Neural progenitor cell (in vitro differentiated cells): ENCODE results near the gene DRAM2. TPM values are rescaled to one million over a fixed set of nuclear protein-coding genes. Genes with fewer than 3 reads are reported as not detected.

Source experiments
- DNase-seq: peaks from one replicate; pipeline ENCODE4 v3.0.0-alpha.2; 2016; ENCODE audit warnings: low spot score
- H2AFZ ChIP-seq: fragments of 200-600 bp; sonication (generic); replicated peaks from 2 replicates; pipeline ENCODE4 v1.6.1; 2016; ENCODE audit warnings: antibody characterized with exemption
- H3F3A ChIP-seq: fragments of 200-600 bp; sonication (generic); 2 replicates; pipeline ENCODE4 v1.6.1; 2016; ENCODE audit warnings: antibody characterized with exemption, low read depth
- H3K27ac ChIP-seq: fragments of 200-600 bp; sonication (generic); 2 replicates; pipeline ENCODE4 v1.5.1; 2016; ENCODE audit warnings: mild to moderate bottlenecking
- H3K27me3 ChIP-seq: fragments of 200-600 bp; sonication (generic); 2 replicates; pipeline ENCODE4 v1.6.1; 2016; ENCODE audit warnings: mild to moderate bottlenecking, moderate library complexity
- H3K36me3 ChIP-seq: fragments of 200-600 bp; sonication (generic); 2 replicates; pipeline ENCODE4 v1.5.1; 2016
- H3K4me1 ChIP-seq: fragments of 200-600 bp; sonication (generic); 2 replicates; pipeline ENCODE4 v1.6.1; 2016; ENCODE audit warnings: mixed run types
- H3K4me2 ChIP-seq: fragments of 200-600 bp; sonication (generic); 2 replicates; pipeline ENCODE4 v1.6.1; 2016
- H3K4me3 ChIP-seq: fragments of 200-600 bp; sonication (generic); 2 replicates; pipeline ENCODE4 v1.5.1; 2016
- H3K79me2 ChIP-seq: fragments of 200-600 bp; sonication (generic); 2 replicates; pipeline ENCODE4 v1.6.1; 2016; ENCODE audit warnings: low read depth
- H3K9ac ChIP-seq: fragments of 200-600 bp; sonication (generic); 2 replicates; pipeline ENCODE4 v1.6.1; 2016
- H3K9me3 ChIP-seq: fragments of 200-600 bp; sonication (generic); 2 replicates; pipeline ENCODE4 v1.5.1; 2016; ENCODE audit warnings: low read depth
- H4K20me1 ChIP-seq: fragments of 200-600 bp; sonication (generic); 2 replicates; pipeline ENCODE4 v1.6.1; 2016; ENCODE audit warnings: low read depth
- H3K27ac Mint-ChIP-seq: 3 replicates; pipeline ENCODE4 v1.8.0; 2021; ENCODE audit warnings: mixed read lengths
- H3K27me3 Mint-ChIP-seq: 2 replicates; pipeline ENCODE4 v1.8.0; 2022; ENCODE audit warnings: low read depth, mild to moderate bottlenecking, inconsistent platforms, moderate library complexity, mixed read lengths; ENCODE audit not compliant: insufficient read depth
- H3K36me3 Mint-ChIP-seq: 3 replicates; pipeline ENCODE4 v1.8.0; 2021; ENCODE audit warnings: mixed read lengths
- H3K4me1 Mint-ChIP-seq: 3 replicates; pipeline ENCODE4 v1.8.0; 2021; ENCODE audit warnings: mixed read lengths
- H3K4me3 Mint-ChIP-seq: 3 replicates; pipeline ENCODE4 v1.8.0; 2021; ENCODE audit warnings: mild to moderate bottlenecking, moderate library complexity, mixed read lengths
- H3K9me3 Mint-ChIP-seq: 3 replicates; pipeline ENCODE4 v1.8.0; 2020; ENCODE audit warnings: mixed read lengths
- CTCF ChIP-seq: fragments of 200-600 bp; sonication (generic); IDR thresholded peaks from 2 replicates; pipeline ENCODE4 v1.5.1; 2017; ENCODE audit warnings: antibody characterized with exemption, mild to moderate bottlenecking
- EZH2 ChIP-seq: fragments of 200-600 bp; sonication (generic); IDR thresholded peaks from 2 replicates; pipeline ENCODE4 v1.6.1; 2017; ENCODE audit warnings: antibody characterized with exemption, mild to moderate bottlenecking, moderate library complexity
- EZH2phosphoT487 ChIP-seq: fragments of 200-600 bp; sonication (generic); IDR thresholded peaks from 2 replicates; pipeline ENCODE4 v1.6.1; 2017; ENCODE audit warnings: antibody characterized with exemption
- total RNA-seq: library from RNA; depleted of rRNA; stranded (reverse); fragments of >200 nt; gene quantifications from 2 replicates; pipeline ENCODE4 v1.2.3, GENCODE V29; 2015; ENCODE audit warnings: low replicate concordance

The DRAM2 gene
- total RNA-seq = 85.9 and 145 TPM in 2 replicates

- H3K36me3 ChIP-seq = peaks cover 6% of the 10 kb centered on the region
- peaks cover 25% of the 10 kb centered on the region for H4K20me1 ChIP-seq
- no peaks in the 10 kb centered on the region for H3K27me3 ChIP-seq
- Mint-ChIP-seq H3K4me3 (peak within 1 kb of the TSS; percentile 100), H3K27me3 (no peaks in the 10 kb centered on the region), H3K36me3 (peaks cover 4% of the 10 kb centered on the region), H3K4me1 (peaks cover 19% of the 10 kb centered on the region), H3K27ac (peak within 1 kb of the TSS; percentile 99), H3K9me3 (no peaks in the 10 kb centered on the region)
- peak within 1 kb of the TSS; percentile 88 for H2AFZ ChIP-seq
- H3K27ac ChIP-seq = peak within 1 kb of the TSS; percentile 91
- no peak for TF ChIP-seq EZH2
- TF ChIP-seq EZH2phosphoT487 = no peak
- no peak for TF ChIP-seq CTCF
- H3K4me2 ChIP-seq = peak within 1 kb of the TSS; percentile 90
- peaks cover 65% of the 10 kb centered on the region for H3K79me2 ChIP-seq
- H3K4me3 ChIP-seq = peak within 1 kb of the TSS; percentile 75
- no peaks in the 10 kb centered on the region for H3K9me3 ChIP-seq
- peak; percentile 99 for DNase-seq
- peaks cover 14% of the 10 kb centered on the region for H3F3A ChIP-seq
- peaks cover 27% of the 10 kb centered on the region for H3K4me1 ChIP-seq
- peak within 1 kb of the TSS; percentile 51 for H3K9ac ChIP-seq
These were observed at the start of gene DRAM2, which contains the start of gene CEPT1 for GRCh38 chr1:111139956-111140679. TSS of gene DRAM2 (minus strand) at chr1:111140093. CDS start at chr1:111131554, 8,539 bp downstream. TSS of gene CEPT1 (plus strand) at chr1:111140223. CDS start at chr1:111147715, 7,492 bp downstream.

GRCh38 chr1:111184663-111185062, 44.8 kb upstream of the DRAM2 start:
- no peak overlapping the region for H3K4me3 ChIP-seq
- H3K27ac ChIP-seq = no peak overlapping the region
- Mint-ChIP-seq H3K27me3 (peaks cover 2% of the 10 kb centered on the region), H3K27ac (no peak overlapping the region), H3K9me3 (no peaks in the 10 kb centered on the region), H3K36me3 (peaks cover 20% of the 10 kb centered on the region), H3K4me3 (no peak overlapping the region), H3K4me1 (no peaks in the 10 kb centered on the region)
- H3K36me3 ChIP-seq = peaks cover 11% of the 10 kb centered on the region
- no peak for DNase-seq
- no peak overlapping the region for H2AFZ ChIP-seq
- no peaks in the 10 kb centered on the region for H3K4me1 ChIP-seq
- no peaks in the 10 kb centered on the region for H3K9me3 ChIP-seq
- no peak overlapping the region for H3K4me2 ChIP-seq
- no peaks in the 10 kb centered on the region for H4K20me1 ChIP-seq
- TF ChIP-seq EZH2 (no peak), EZH2phosphoT487 (no peak), CTCF (no peak)
- H3F3A ChIP-seq = no peaks in the 10 kb centered on the region
- H3K27me3 ChIP-seq = no peaks in the 10 kb centered on the region
- no peaks in the 10 kb centered on the region for H3K79me2 ChIP-seq
- H3K9ac ChIP-seq = no peak overlapping the region

GRCh38 chr1:111183308-111184069, 43.6 kb upstream of the DRAM2 start:
- Histone ChIP-seq H3K4me1 (no peaks in the 10 kb centered on the region), H3K9ac (no peak overlapping the region), H3K27ac (no peak overlapping the region), H3K4me3 (no peak overlapping the region), H3F3A (no peaks in the 10 kb centered on the region), H3K36me3 (peaks cover 11% of the 10 kb centered on the region), H2AFZ (no peak overlapping the region), H4K20me1 (no peaks in the 10 kb centered on the region), H3K9me3 (no peaks in the 10 kb centered on the region), H3K79me2 (no peaks in the 10 kb centered on the region), H3K4me2 (no peak overlapping the region), H3K27me3 (no peaks in the 10 kb centered on the region)
- Mint-ChIP-seq H3K9me3 (no peaks in the 10 kb centered on the region), H3K27ac (no peak overlapping the region), H3K4me3 (no peak overlapping the region), H3K27me3 (peaks cover 2% of the 10 kb centered on the region), H3K4me1 (no peaks in the 10 kb centered on the region), H3K36me3 (peaks cover 18% of the 10 kb centered on the region)
- TF ChIP-seq CTCF (no peak), EZH2 (no peak), EZH2phosphoT487 (no peak)
- no peak for DNase-seq
